HCT116 (cell line): Measurements from ENCODE around the gene GPR61. TPM values are rescaled to one million over a fixed set of nuclear protein-coding genes. Genes with fewer than 3 reads are reported as not detected.

ENCODE experiments used
- ATAC-seq: fragments of 200-7000 bp; cut with Tn5 transposase; 2 replicates; pipeline ENCODE4 v1.9.1; 2020; ENCODE audit warnings: mild to moderate bottlenecking, moderate library complexity
- BruUV-seq: library from RNA; stranded (reverse); fragments of 400-500 nt; replicated peaks from 2 replicates; lab custom pipeline; 2021; lab: Mats Ljungman, UMichigan
- CTCF ChIA-PET: fragments of 300-600 bp; sonication (Branson Sonifier 250); formaldehyde crosslinking; loops from one replicate; lab custom pipeline; 2021; ENCODE audit warnings: antibody characterized with exemption; lab: Charles Lee
- POLR2A ChIA-PET: fragments of 300-600, 350-600 bp; sonication (Branson Sonifier 250); formaldehyde crosslinking; loops from one replicate; lab custom pipeline; 2021; ENCODE audit warnings: antibody characterized with exemption; lab: Charles Lee
- RAD21 ChIA-PET, 2 experiments: fragments of 300-600 bp; sonication (Branson Sonifier 250); formaldehyde crosslinking; loops; one replicate each; lab custom pipeline; 2023; ENCODE audit warnings: low total read pairs in 2 of 2; ENCODE audit not compliant: uncharacterized antibody in 2 of 2, unreplicated experiment in 2 of 2, low non-redundant PET in 1 of 2; lab: Charles Lee
- DNase-seq: peaks from one replicate; pipeline ENCODE4 v3.0.0-alpha.2; 2010; ENCODE audit warnings: low read depth, low spot score
- H2AFZ ChIP-seq: fragments of 200-600 bp; shearing (Covaris generic), sonication (generic); 2 replicates; pipeline ENCODE4 v1.6.1; 2017; ENCODE audit warnings: low read depth, mixed run types, mixed read lengths, antibody characterized with exemption, low read length; ENCODE audit not compliant: poor library complexity, severe bottlenecking
- H3K27ac ChIP-seq: 2 replicates; pipeline ENCODE4 v1.5.1; 2012; ENCODE audit warnings: low read depth, low read length
- H3K27me3 ChIP-seq: fragments of 200-600 bp; sonication (generic); 2 replicates; pipeline ENCODE4 v1.6.1; 2016; ENCODE audit warnings: mixed run types, low read length, mixed read lengths; ENCODE audit not compliant: insufficient read depth
- H3K36me3 ChIP-seq, 2 experiments: fragments of 200-500 bp in 1 of 2; fragments of 200-600 bp in 1 of 2; sonication (Bioruptor generic) in 1 of 2; sonication (generic) in 1 of 2; 2 replicates each; pipeline versions ENCODE4 v1.5.1 to v1.6.1; 2014 to 2016; ENCODE audit warnings: low read length in 2 of 2, inconsistent platforms in 1 of 2, mixed read lengths in 1 of 2, mixed run types in 1 of 2; ENCODE audit not compliant: insufficient read depth in 2 of 2, control insufficient read depth in 1 of 2
- H3K4me1 ChIP-seq, 2 experiments: fragments of 200-600 bp in 1 of 2; sonication (generic) in 1 of 2; 2 replicates each; pipeline versions ENCODE4 v1.5.1 to v1.6.1; 2012 to 2017; ENCODE audit warnings: low read length in 2 of 2, inconsistent platforms in 1 of 2, mild to moderate bottlenecking in 1 of 2, mixed read lengths in 1 of 2, mixed run types in 1 of 2, moderate library complexity in 1 of 2; ENCODE audit not compliant: insufficient read depth in 2 of 2, control insufficient read depth in 1 of 2
- H3K4me2 ChIP-seq: fragments of 200-600 bp; sonication (generic); 2 replicates; pipeline ENCODE4 v1.6.1; 2017; ENCODE audit warnings: mixed run types, low read length, mixed read lengths
- H3K4me3 ChIP-seq, 2 experiments: fragments of 200-600 bp in 1 of 2; sonication (generic) in 1 of 2; replicated peaks in 1 of 2; 2 replicates each; pipeline ENCODE4 v1.5.1; 2011 to 2016; ENCODE audit warnings: low read length in 2 of 2, control low read depth in 1 of 2, low read depth in 1 of 2, mild to moderate bottlenecking in 1 of 2, mixed read lengths in 1 of 2, mixed run types in 1 of 2
- H3K79me2 ChIP-seq: fragments of 200-600 bp; sonication (generic); 2 replicates; pipeline ENCODE4 v1.6.1; 2017; ENCODE audit warnings: mild to moderate bottlenecking, mixed run types, low read length, moderate library complexity, mixed read lengths; ENCODE audit not compliant: insufficient read depth
- H3K9ac ChIP-seq: fragments of 200-600 bp; sonication (generic); 2 replicates; pipeline ENCODE4 v1.6.1; 2016; ENCODE audit warnings: low read length, mixed read lengths
- H3K9me2 ChIP-seq: fragments of 200-600 bp; sonication (generic), shearing (Covaris generic); 2 replicates; pipeline ENCODE4 v1.6.1; 2017; ENCODE audit warnings: mixed run types, mild to moderate bottlenecking, moderate library complexity; ENCODE audit not compliant: insufficient read depth
- H3K9me3 ChIP-seq, 2 experiments: fragments of 200-500 bp in 1 of 2; fragments of 200-600 bp in 1 of 2; sonication (Bioruptor generic) in 1 of 2; sonication (generic) in 1 of 2; 2 replicates each; pipeline ENCODE4 v1.6.1; 2014 to 2017; ENCODE audit warnings: low read length in 2 of 2, mixed read lengths in 2 of 2, inconsistent platforms in 1 of 2, low read depth in 1 of 2, mild to moderate bottlenecking in 1 of 2, mixed run types in 1 of 2, moderate library complexity in 1 of 2; ENCODE audit not compliant: control insufficient read depth in 1 of 2, insufficient read depth in 1 of 2
- H4K20me1 ChIP-seq: fragments of 200-600 bp; sonication (generic), shearing (Covaris generic); 2 replicates; pipeline ENCODE4 v1.6.1; 2017; ENCODE audit warnings: mixed run types, mild to moderate bottlenecking, moderate library complexity; ENCODE audit not compliant: insufficient read depth
- CBX3 ChIP-seq: IDR thresholded peaks from 2 replicates; pipeline ENCODE4 v1.6.1; 2012; ENCODE audit warnings: low read depth
- CEBPB ChIP-seq: IDR thresholded peaks from 2 replicates; pipeline ENCODE4 v1.6.1; 2012; ENCODE audit warnings: low read depth
- EGR1 ChIP-seq: IDR thresholded peaks from 2 replicates; pipeline ENCODE4 v1.6.1; 2012; ENCODE audit warnings: low read depth
- ELF1 ChIP-seq: IDR thresholded peaks from 2 replicates; pipeline ENCODE4 v1.6.1; 2012; ENCODE audit warnings: low read depth, borderline replicate concordance
- FOSL1 ChIP-seq: IDR thresholded peaks from 2 replicates; pipeline ENCODE4 v1.6.1; 2012; ENCODE audit warnings: low read depth
- JUND ChIP-seq: IDR thresholded peaks from 2 replicates; pipeline ENCODE4 v1.6.1; 2012
- POLR2A ChIP-seq: IDR thresholded peaks from 2 replicates; pipeline ENCODE4 v1.7.0; 2011; ENCODE audit warnings: borderline replicate concordance; ENCODE audit not compliant: insufficient read depth, insufficient read length; ENCODE audit errors: extremely low read depth
- POLR2AphosphoS5 ChIP-seq: IDR thresholded peaks from 2 replicates; pipeline ENCODE4 v1.6.1; 2011; ENCODE audit warnings: mild to moderate bottlenecking, low read depth, low read length, moderate library complexity
- RAD21 ChIP-seq: IDR thresholded peaks from 2 replicates; pipeline ENCODE4 v1.6.1; 2012; ENCODE audit warnings: low read depth, mild to moderate bottlenecking
- SIN3A ChIP-seq: IDR thresholded peaks from 2 replicates; pipeline ENCODE4 v1.6.1; 2012; ENCODE audit warnings: low read depth
- SP1 ChIP-seq: IDR thresholded peaks from 2 replicates; pipeline ENCODE4 v1.6.1; 2012; ENCODE audit warnings: low read depth
- TCF7L2 ChIP-seq: IDR thresholded peaks from 2 replicates; pipeline ENCODE4 v1.7.0; 2011; ENCODE audit warnings: borderline replicate concordance, inconsistent platforms; ENCODE audit not compliant: insufficient read depth, insufficient read length; ENCODE audit errors: extremely low read depth
- YY1 ChIP-seq: IDR thresholded peaks from 2 replicates; pipeline ENCODE4 v1.6.1; 2011; ENCODE audit warnings: low read length, low read depth, moderate library complexity, mild to moderate bottlenecking; ENCODE audit not compliant: insufficient replicate concordance; ENCODE audit errors: extremely low read depth
- ZFX ChIP-seq: fragments of 450-650 bp; IDR thresholded peaks from 2 replicates; pipeline ENCODE4 v1.6.1; 2017
- ZNF274 ChIP-seq: fragments of 200-500 bp; sonication (Bioruptor generic); IDR thresholded peaks from 2 replicates; pipeline ENCODE4 v1.6.1; 2014; ENCODE audit warnings: mild to moderate bottlenecking, low read depth, low read length, inconsistent platforms
- intact Hi-C: fragments of 100-400 bp; cut with micrococcal nuclease; formaldehyde crosslinking; loops from 2 replicates; pipeline ENCODE4 v1.10.0; 2022
- total RNA-seq: library from RNA; stranded (reverse); gene quantifications from one replicate; pipeline ENCODE4 v1.2.1, GENCODE V29; 2021; ENCODE audit not compliant: unreplicated experiment
- TF ChIP-seq, protein P1 (sequence below): IDR thresholded peaks from 2 replicates; pipeline ENCODE4 v1.6.1; 2012; ENCODE audit warnings: low read depth
- TF ChIP-seq, protein P2 (sequence below): IDR thresholded peaks from 2 replicates; pipeline ENCODE4 v1.6.1; 2012
- TF ChIP-seq, protein P3 (sequence below), 3 experiments: fragments of 200-600 bp in 1 of 3; sonication (generic) in 1 of 3; IDR thresholded peaks in 2 of 3; conservative IDR thresholded peaks in 1 of 3; 2 replicates each; pipeline ENCODE4 v1.5.1; 2012 to 2017; ENCODE audit warnings: low read depth in 2 of 3, low read length in 2 of 3, antibody characterized with exemption in 1 of 3, borderline replicate concordance in 1 of 3, control low read depth in 1 of 3, mild to moderate bottlenecking in 1 of 3, mixed read lengths in 1 of 3, mixed run types in 1 of 3, moderate library complexity in 1 of 3; ENCODE audit not compliant: insufficient read depth in 1 of 3

GPR61 gene
- total RNA-seq, 1 experiment from 2014 or later: not detected

DNA sequence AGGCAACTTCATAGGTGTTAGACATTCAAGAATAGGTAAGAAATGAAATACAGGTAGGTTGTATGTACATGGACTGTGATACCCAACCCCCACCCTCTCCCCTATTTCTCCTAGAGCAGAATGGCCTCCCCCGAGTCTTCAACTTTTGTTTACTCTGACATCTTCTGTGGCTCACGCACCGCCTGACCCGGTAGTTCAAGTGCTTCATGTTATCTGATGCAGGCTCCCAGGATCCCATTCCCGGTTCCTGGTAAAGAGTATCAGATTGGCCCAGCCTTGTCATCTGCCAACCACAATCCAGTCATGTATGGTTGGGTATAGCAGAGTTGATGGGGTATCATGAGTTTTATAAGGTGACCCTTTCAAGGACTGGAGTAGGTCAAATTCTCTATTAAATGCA is 17.8 kb downstream of the GPR61 start (continued):
- TF ChIP-seq CEBPB (no peak), EGR1 (no peak), RAD21 (no peak)

DNA sequence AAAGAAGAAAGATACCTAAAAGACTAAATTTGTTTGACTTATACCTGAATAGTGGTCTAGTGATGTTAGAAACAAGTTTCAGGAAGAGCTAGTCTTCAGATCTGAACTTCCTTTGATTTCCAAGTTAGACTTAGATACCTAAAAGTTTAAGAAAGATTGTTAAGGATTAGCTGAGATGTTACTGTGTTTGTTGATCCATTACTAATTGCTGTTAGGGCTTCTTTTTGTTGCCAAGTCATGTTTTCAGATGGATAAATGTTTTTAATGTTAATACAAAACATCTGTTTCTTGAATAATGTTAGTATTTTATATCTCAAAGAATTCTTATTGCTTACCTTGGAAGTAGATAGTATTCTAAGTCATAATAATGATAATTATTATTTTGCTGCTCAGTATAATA is 20.3 kb downstream of the GPR61 start:
- Histone ChIP-seq H3K4me3 (no peak overlapping the region), H3K9me3 (no peaks in the 10 kb centered on the region), H3K79me2 (peaks cover 100% of the 10 kb centered on the region), H3K27ac (no peak overlapping the region), H3K27me3 (no peaks in the 10 kb centered on the region), H4K20me1 (peaks cover 18% of the 10 kb centered on the region), H3K9ac (no peak overlapping the region), H3K4me1 (peaks cover 8 to 20% of the 10 kb centered on the region in 2 experiments; a peak in 3 of 4 replicates), H2AFZ (no peak overlapping the region), H3K4me2 (no peak overlapping the region), H3K9me2 (no peaks in the 10 kb centered on the region), H3K36me3 (no peaks in the 10 kb centered on the region)
- DNase-seq: no peak
- BruUV-seq: no TSS peak
- no peak for ATAC-seq
- ChIA-PET CTCF (interaction anchor here (1.1 kb wide), 1 partner anchor 14 kb away, joined by 3 read pairs; no protein-coding TSS in a partner anchor), RAD21 (interaction anchor here in 1 of 2 experiments (0.6 kb wide), 1 partner anchor 26 kb away, joined by 3 read pairs; no protein-coding TSS in a partner anchor), POLR2A (interaction anchor here (1.8 to 2.8 kb wide), 2 partner anchors 12 to 14 kb away, joined by 3 to 7 read pairs; partner anchors contain the start of gene GNAI3)
- intact Hi-C loops: no loop called here
- no peak for TF ChIP-seq SP1
- no peak for TF ChIP-seq JUND
- no peak for TF ChIP-seq ELF1
- TF ChIP-seq POLR2A: no peak
- TF ChIP-seq POLR2AphosphoS5: no peak
- TF ChIP-seq, protein P1, sequence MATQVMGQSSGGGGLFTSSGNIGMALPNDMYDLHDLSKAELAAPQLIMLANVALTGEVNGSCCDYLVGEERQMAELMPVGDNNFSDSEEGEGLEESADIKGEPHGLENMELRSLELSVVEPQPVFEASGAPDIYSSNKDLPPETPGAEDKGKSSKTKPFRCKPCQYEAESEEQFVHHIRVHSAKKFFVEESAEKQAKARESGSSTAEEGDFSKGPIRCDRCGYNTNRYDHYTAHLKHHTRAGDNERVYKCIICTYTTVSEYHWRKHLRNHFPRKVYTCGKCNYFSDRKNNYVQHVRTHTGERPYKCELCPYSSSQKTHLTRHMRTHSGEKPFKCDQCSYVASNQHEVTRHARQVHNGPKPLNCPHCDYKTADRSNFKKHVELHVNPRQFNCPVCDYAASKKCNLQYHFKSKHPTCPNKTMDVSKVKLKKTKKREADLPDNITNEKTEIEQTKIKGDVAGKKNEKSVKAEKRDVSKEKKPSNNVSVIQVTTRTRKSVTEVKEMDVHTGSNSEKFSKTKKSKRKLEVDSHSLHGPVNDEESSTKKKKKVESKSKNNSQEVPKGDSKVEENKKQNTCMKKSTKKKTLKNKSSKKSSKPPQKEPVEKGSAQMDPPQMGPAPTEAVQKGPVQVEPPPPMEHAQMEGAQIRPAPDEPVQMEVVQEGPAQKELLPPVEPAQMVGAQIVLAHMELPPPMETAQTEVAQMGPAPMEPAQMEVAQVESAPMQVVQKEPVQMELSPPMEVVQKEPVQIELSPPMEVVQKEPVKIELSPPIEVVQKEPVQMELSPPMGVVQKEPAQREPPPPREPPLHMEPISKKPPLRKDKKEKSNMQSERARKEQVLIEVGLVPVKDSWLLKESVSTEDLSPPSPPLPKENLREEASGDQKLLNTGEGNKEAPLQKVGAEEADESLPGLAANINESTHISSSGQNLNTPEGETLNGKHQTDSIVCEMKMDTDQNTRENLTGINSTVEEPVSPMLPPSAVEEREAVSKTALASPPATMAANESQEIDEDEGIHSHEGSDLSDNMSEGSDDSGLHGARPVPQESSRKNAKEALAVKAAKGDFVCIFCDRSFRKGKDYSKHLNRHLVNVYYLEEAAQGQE: no peak
- TF ChIP-seq FOSL1: no peak
- TF ChIP-seq ZNF274: no peak
- TF ChIP-seq SIN3A: no peak
- no peak for TF ChIP-seq RAD21
- no peak for TF ChIP-seq CEBPB
- TF ChIP-seq, protein P2, sequence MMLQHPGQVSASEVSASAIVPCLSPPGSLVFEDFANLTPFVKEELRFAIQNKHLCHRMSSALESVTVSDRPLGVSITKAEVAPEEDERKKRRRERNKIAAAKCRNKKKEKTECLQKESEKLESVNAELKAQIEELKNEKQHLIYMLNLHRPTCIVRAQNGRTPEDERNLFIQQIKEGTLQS: no peak
- TF ChIP-seq YY1: no peak
- no peak for TF ChIP-seq CBX3
- TF ChIP-seq TCF7L2: no peak
- TF ChIP-seq, protein P3, sequence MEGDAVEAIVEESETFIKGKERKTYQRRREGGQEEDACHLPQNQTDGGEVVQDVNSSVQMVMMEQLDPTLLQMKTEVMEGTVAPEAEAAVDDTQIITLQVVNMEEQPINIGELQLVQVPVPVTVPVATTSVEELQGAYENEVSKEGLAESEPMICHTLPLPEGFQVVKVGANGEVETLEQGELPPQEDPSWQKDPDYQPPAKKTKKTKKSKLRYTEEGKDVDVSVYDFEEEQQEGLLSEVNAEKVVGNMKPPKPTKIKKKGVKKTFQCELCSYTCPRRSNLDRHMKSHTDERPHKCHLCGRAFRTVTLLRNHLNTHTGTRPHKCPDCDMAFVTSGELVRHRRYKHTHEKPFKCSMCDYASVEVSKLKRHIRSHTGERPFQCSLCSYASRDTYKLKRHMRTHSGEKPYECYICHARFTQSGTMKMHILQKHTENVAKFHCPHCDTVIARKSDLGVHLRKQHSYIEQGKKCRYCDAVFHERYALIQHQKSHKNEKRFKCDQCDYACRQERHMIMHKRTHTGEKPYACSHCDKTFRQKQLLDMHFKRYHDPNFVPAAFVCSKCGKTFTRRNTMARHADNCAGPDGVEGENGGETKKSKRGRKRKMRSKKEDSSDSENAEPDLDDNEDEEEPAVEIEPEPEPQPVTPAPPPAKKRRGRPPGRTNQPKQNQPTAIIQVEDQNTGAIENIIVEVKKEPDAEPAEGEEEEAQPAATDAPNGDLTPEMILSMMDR (IDR thresholded peaks at IDR 0.05 in 2 of 3, conservative IDR thresholded peaks at IDR 0.05 in 1 of 3; ENCODE audit: borderline replicate concordance in 1 of 3, insufficient read depth in 1 of 3, low read depth in 2 of 3, low read length in 2 of 3): no peak
- no peak for TF ChIP-seq ZFX
